ENCODE results near the gene ADAMTS2. TPM values are rescaled to one million over a fixed set of nuclear protein-coding genes. Genes with fewer than 3 reads are reported as not detected.
A peak's percentile ranks its signal among the peaks of the same experiment; 100 is the strongest.

Gene ADAMTS2
- total and polyA plus RNA-seq, 5 donors from 2014 or later = 0.03 TPM; not detected in 4

GRCh38 chr5:179337796-179338676, 7.2 kb downstream of the ADAMTS2 start:
- Mint-ChIP-seq H3K4me3 (no peak overlapping the region), H3K9me3 (peaks cover 0 to 4% (median 0%) of the 10 kb centered on the region in 7 donors), H3K27ac (no peak overlapping the region), H3K4me1 (peaks cover 0 to 7% (median 4%) of the 10 kb centered on the region in 4 donors), H3K36me3 (no peaks in the 10 kb centered on the region), H3K27me3 (peaks cover 27% of the 10 kb centered on the region)
- no peaks in the 10 kb centered on the region for H3K4me1 ChIP-seq (ENCODE audit: control insufficient read depth, insufficient read depth, low read length, poor library complexity, severe bottlenecking)
- peaks cover 1% of the 10 kb centered on the region for H3K27me3 ChIP-seq (ENCODE audit: control insufficient read depth, insufficient read depth, low read length)
- ATAC-seq (ENCODE audit: low read depth in 2 of 2) (no peak), DNase-seq (no peak)
- no peaks in the 10 kb centered on the region for H3K36me3 ChIP-seq (ENCODE audit: control insufficient read depth, insufficient read depth, low read length)
- H3K4me3 ChIP-seq (ENCODE audit: low read depth, low read length) = no peak overlapping the region
- H3K9me3 ChIP-seq (ENCODE audit: control insufficient read depth in 2 of 2, low read length in 2 of 2) = no peaks in the 10 kb centered on the region
- H3K27ac ChIP-seq (ENCODE audit: insufficient read depth, low read length, poor library complexity, severe bottlenecking) = no peak overlapping the region

- no peaks in the 10 kb centered on the region for H3K27me3 ChIP-seq (ENCODE audit: control insufficient read depth, insufficient read depth, low read length)
- no peaks in the 10 kb centered on the region for H3K9me3 ChIP-seq (ENCODE audit: control insufficient read depth in 2 of 2, low read length in 2 of 2)
- DNase-seq = no peak
- H3K36me3 Mint-ChIP-seq = no peaks in the 10 kb centered on the region
- H3K27me3 Mint-ChIP-seq = peaks cover 18% of the 10 kb centered on the region
- peaks cover 0 to 5% (median 2%) of the 10 kb centered on the region in 4 donors for H3K4me1 Mint-ChIP-seq
- no peak overlapping the region for H3K4me3 Mint-ChIP-seq
- no peak overlapping the region for H3K27ac Mint-ChIP-seq
- H3K4me3 ChIP-seq (ENCODE audit: low read depth, low read length) = no peak overlapping the region
- peaks cover 0 to 2% (median 0%) of the 10 kb centered on the region in 7 donors for H3K9me3 Mint-ChIP-seq
- H3K36me3 ChIP-seq (ENCODE audit: control insufficient read depth, insufficient read depth, low read length) = no peaks in the 10 kb centered on the region
- H3K4me1 ChIP-seq (ENCODE audit: control insufficient read depth, insufficient read depth, low read length, poor library complexity, severe bottlenecking) = no peaks in the 10 kb centered on the region
- ATAC-seq (ENCODE audit: low read depth in 2 of 2) = no peak
- no peak overlapping the region for H3K27ac ChIP-seq (ENCODE audit: insufficient read depth, low read length, poor library complexity, severe bottlenecking)
Observed at GRCh38 chr5:179336871-179337795, 8.1 kb downstream of the ADAMTS2 start.

DNA sequence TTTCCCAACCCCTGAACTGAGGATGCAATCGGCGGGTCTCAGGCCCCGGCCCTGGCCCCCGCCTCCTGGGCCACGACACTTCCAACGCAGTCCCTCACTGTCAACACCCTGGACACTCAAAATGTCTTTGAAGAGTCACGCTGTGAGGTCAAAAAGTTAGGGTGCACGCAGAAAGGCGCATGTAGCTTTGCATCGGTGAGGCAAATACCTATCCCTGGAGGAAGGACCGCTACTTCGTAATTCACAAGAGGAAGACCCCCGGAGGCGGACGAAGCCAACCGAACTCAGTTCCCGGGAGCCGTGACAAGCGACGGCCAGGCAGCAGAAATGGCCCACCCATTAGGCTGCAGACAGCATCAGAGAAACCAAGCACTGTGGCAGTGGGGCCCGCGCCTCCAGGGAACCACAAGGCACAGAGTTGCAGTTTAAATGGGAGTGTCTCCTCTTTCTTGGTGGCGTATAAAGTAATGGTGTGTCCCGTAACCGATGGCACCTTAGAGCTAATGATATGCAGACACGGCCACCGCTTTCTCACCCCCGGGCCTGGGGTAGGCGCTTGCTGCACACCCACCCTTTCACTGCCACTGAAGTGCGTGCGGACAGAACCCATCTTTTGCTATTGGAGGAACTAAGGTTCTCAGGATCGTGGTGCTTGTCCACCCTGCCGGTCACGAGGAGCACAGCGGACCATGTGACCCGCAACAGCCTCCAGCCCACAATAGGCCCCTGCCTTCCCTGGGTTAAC, 9.0 kb downstream of the ADAMTS2 start:
- Histone ChIP-seq H3K4me1 (ENCODE audit: control insufficient read depth, insufficient read depth, low read length, poor library complexity, severe bottlenecking) (no peaks in the 10 kb centered on the region), H3K4me3 (ENCODE audit: low read depth, low read length) (no peak overlapping the region), H3K27ac (ENCODE audit: insufficient read depth, low read length, poor library complexity, severe bottlenecking) (no peak overlapping the region), H3K27me3 (ENCODE audit: control insufficient read depth, insufficient read depth, low read length) (no peaks in the 10 kb centered on the region), H3K36me3 (ENCODE audit: control insufficient read depth, insufficient read depth, low read length) (no peaks in the 10 kb centered on the region), H3K9me3 (ENCODE audit: control insufficient read depth in 2 of 2, low read length in 2 of 2) (no peaks in the 10 kb centered on the region)
- no peak for ATAC-seq (ENCODE audit: low read depth in 2 of 2)
- Mint-ChIP-seq H3K4me3 (no peak overlapping the region), H3K36me3 (no peaks in the 10 kb centered on the region), H3K27me3 (peaks cover 14% of the 10 kb centered on the region), H3K9me3 (peaks cover 0 to 2% (median 0%) of the 10 kb centered on the region in 7 donors), H3K27ac (no peak overlapping the region), H3K4me1 (peaks cover 0 to 5% (median under 1%) of the 10 kb centered on the region in 4 donors)
- no peak for DNase-seq

DNA sequence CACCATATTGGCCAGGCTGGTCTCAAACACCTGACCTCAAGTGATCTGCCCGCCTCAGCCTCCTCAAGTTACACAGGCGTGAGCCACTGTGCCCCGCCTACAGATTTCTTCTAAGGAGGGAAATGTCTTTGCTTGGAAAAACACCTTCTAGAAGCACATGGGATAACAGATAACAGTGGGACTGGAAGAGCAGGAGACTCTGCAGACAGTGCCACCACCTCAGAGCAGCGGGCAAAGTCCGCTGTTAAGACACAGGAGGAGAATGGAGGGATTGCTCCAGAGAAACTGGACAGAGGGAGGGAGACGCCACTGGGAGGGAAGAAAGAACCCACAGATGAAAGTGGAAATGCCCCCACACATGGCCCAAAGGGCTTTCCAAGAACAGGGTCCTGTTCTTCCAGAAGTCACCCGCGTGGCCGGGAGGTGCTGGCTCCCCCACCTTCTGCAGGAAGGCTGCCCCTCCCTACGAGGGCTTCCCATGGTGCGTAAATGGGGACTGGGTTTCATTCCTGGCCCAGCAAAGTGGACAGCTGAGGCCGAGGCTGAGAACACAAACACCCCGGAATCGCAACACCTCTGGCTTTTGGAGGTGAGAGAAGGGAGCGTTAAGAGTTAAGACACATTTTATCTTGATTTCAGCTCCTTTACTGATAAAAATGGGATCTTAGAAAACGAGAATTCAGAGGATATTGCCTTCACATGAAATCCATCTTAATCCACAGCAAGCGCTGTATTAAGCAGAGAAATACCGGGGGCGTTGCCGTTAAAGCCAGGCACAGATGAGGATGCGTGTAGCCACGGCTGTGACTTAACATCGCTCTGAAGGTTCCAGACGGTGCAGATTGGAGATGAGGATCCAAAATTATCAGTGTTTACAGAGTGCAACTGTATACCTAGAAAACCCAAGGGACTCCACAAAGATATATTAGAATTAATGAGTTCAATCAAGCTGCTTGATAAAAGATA, 11.2 kb downstream of the ADAMTS2 start:
- H3K4me1 Mint-ChIP-seq = peaks cover 0 to 2% (median 0%) of the 10 kb centered on the region in 4 donors
- no peak overlapping the region for H3K27ac ChIP-seq (ENCODE audit: insufficient read depth, low read length, poor library complexity, severe bottlenecking)
- peak overlapping the region in 1 of 3 donors; percentile 86 for H3K27ac Mint-ChIP-seq
- no peak for DNase-seq
- ATAC-seq (ENCODE audit: low read depth in 2 of 2) = no peak
- no peaks in the 10 kb centered on the region for H3K9me3 Mint-ChIP-seq
- H3K36me3 Mint-ChIP-seq = no peaks in the 10 kb centered on the region
- no peaks in the 10 kb centered on the region for H3K27me3 ChIP-seq (ENCODE audit: control insufficient read depth, insufficient read depth, low read length)
- no peak overlapping the region for H3K4me3 ChIP-seq (ENCODE audit: low read depth, low read length)
- H3K27me3 Mint-ChIP-seq = peaks cover 5% of the 10 kb centered on the region
- no peaks in the 10 kb centered on the region for H3K36me3 ChIP-seq (ENCODE audit: control insufficient read depth, insufficient read depth, low read length)
- no peaks in the 10 kb centered on the region for H3K9me3 ChIP-seq (ENCODE audit: control insufficient read depth in 2 of 2, low read length in 2 of 2)
- no peak overlapping the region for H3K4me3 Mint-ChIP-seq
- H3K4me1 ChIP-seq (ENCODE audit: control insufficient read depth, insufficient read depth, low read length, poor library complexity, severe bottlenecking) = no peaks in the 10 kb centered on the region

DNA sequence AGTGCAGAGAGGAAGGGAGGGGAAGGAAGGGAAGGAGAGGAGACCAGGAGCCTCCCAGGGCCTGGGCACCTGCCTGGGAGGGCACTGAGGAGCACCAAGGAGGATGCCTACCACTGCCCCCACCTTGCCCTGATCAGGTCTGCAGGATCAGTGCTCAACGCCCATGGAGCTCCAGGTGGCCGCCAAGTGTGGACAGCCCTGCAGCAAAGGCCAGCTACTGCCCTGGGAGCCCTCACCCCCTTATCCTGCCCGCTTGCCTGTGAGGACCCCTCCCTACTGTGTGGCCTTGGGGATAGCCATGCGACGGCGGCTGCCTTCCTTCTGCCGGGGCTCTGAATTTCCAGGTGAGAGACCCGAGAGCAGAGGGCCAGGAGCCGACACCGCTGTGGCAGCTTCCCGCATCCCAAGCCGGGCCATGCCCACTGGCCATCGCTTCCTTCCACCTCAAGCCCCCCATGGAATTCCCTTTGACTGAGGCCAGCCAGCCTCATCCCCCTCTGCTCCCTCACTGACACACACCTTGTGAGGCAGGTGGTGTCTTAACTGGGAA, 12.4 kb downstream of the ADAMTS2 start:
- Histone ChIP-seq H3K4me1 (ENCODE audit: control insufficient read depth, insufficient read depth, low read length, poor library complexity, severe bottlenecking) (no peaks in the 10 kb centered on the region), H3K27me3 (ENCODE audit: control insufficient read depth, insufficient read depth, low read length) (no peaks in the 10 kb centered on the region), H3K27ac (ENCODE audit: insufficient read depth, low read length, poor library complexity, severe bottlenecking) (no peak overlapping the region), H3K9me3 (ENCODE audit: control insufficient read depth in 2 of 2, low read length in 2 of 2) (no peaks in the 10 kb centered on the region), H3K36me3 (ENCODE audit: control insufficient read depth, insufficient read depth, low read length) (no peaks in the 10 kb centered on the region), H3K4me3 (ENCODE audit: low read depth, low read length) (no peak overlapping the region)
- H3K9me3 Mint-ChIP-seq = no peaks in the 10 kb centered on the region
- H3K27ac Mint-ChIP-seq = no peak overlapping the region
- H3K36me3 Mint-ChIP-seq = no peaks in the 10 kb centered on the region
- H3K27me3 Mint-ChIP-seq = no peaks in the 10 kb centered on the region
- H3K4me1 Mint-ChIP-seq = peaks cover 0 to 2% (median 0%) of the 10 kb centered on the region in 4 donors
- no peak overlapping the region for H3K4me3 Mint-ChIP-seq
- DNase-seq (no peak), ATAC-seq (ENCODE audit: low read depth in 2 of 2) (no peak)

DNA sequence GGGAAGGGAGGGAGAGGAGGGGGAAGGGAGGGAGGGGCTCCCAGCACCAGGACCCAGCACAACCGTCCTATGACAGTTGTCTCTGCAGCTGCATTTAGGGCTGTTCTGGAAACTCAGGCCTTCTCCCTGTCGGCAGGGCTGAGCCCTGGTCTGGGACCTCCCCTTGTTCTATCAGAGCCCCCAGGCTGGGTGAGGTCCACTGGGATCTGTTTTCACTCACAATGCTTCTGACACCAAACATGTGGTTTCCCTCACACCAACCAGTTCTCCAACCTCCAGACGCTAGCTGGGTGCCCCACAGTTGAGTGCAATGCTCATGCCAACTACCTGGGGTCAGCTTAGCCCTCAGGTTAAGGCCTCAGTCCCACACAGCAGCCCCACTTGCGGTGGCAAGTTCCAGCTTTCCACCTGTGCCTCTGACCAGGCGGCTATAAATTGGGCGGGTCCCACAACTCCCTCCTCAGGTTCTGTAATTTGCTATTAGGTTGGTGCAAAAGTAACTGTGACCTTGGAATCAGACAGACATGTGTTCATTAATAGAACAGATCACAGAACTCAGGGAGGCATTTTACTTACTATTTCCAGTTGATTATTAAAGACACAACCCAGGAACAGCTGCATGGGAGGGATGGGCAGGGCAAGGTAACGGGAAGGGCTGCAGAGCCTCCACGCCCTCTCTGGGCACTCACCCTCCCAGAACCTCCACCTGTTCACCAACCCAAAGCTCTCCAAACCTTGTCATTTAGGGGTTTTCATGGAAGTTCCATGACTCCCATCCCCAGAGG, 13.5 kb downstream of the ADAMTS2 start:
- H3K4me1 ChIP-seq (ENCODE audit: control insufficient read depth, insufficient read depth, low read length, poor library complexity, severe bottlenecking) = no peaks in the 10 kb centered on the region
- no peaks in the 10 kb centered on the region for H3K36me3 ChIP-seq (ENCODE audit: control insufficient read depth, insufficient read depth, low read length)
- Mint-ChIP-seq H3K4me1 (no peaks in the 10 kb centered on the region), H3K4me3 (no peak overlapping the region), H3K27ac (no peak overlapping the region), H3K9me3 (no peaks in the 10 kb centered on the region), H3K36me3 (no peaks in the 10 kb centered on the region), H3K27me3 (peaks cover 4% of the 10 kb centered on the region)
- no peak for ATAC-seq (ENCODE audit: low read depth in 2 of 2)
- H3K27me3 ChIP-seq (ENCODE audit: control insufficient read depth, insufficient read depth, low read length) = no peaks in the 10 kb centered on the region
- no peak overlapping the region for H3K4me3 ChIP-seq (ENCODE audit: low read depth, low read length)
- DNase-seq = no peak
- H3K9me3 ChIP-seq (ENCODE audit: control insufficient read depth in 2 of 2, low read length in 2 of 2) = no peaks in the 10 kb centered on the region
- H3K27ac ChIP-seq (ENCODE audit: insufficient read depth, low read length, poor library complexity, severe bottlenecking) = no peak overlapping the region

Measured in CD4-positive, CD25-positive, alpha-beta regulatory T cell (primary cell).